Liver (tissue), 9 donors: ENCODE results near the gene SLC38A10. TPM values are rescaled to one million over a fixed set of nuclear protein-coding genes. Genes with fewer than 3 reads are reported as not detected.

ENCODE experiments used
- DNase-seq: peaks from one replicate; pipeline ENCODE4 v3.0.0-alpha.2; 2017; ENCODE audit warnings: low spot score
- H3K27ac ChIP-seq, 2 donors: one replicate each; pipeline ENCODE4 v1.7.0; 2013; ENCODE audit warnings: inconsistent platforms in 2 of 2, low read length in 2 of 2, control low read depth in 1 of 2, low read depth in 1 of 2, mild to moderate bottlenecking in 1 of 2
- H3K27me3 ChIP-seq, 4 donors: one replicate each; pipeline versions ENCODE4 v1.6.1 to v1.7.0; 2013; ENCODE audit warnings: low read length in 3 of 4, inconsistent platforms in 1 of 4, mild to moderate bottlenecking in 1 of 4, moderate library complexity in 1 of 4; ENCODE audit not compliant: control insufficient read depth in 4 of 4, insufficient read depth in 4 of 4
- H3K36me3 ChIP-seq, 4 donors: one replicate each; pipeline versions ENCODE4 v1.6.1 to v1.7.0; 2013; ENCODE audit warnings: low read length in 3 of 4, mild to moderate bottlenecking in 3 of 4, low read depth in 1 of 4, moderate library complexity in 1 of 4; ENCODE audit not compliant: control insufficient read depth in 4 of 4, insufficient read depth in 3 of 4
- H3K4me1 ChIP-seq, 4 donors: one replicate each; pipeline versions ENCODE4 v1.6.1 to v1.7.0; 2013; ENCODE audit warnings: low read length in 3 of 4, mild to moderate bottlenecking in 3 of 4, moderate library complexity in 1 of 4; ENCODE audit not compliant: control insufficient read depth in 4 of 4, insufficient read depth in 4 of 4
- H3K4me3 ChIP-seq, 3 donors: one replicate each; pipeline versions ENCODE4 v1.6.1 to v1.7.0; 2013; ENCODE audit warnings: low read length in 3 of 3, control low read depth in 1 of 3, low read depth in 1 of 3, mild to moderate bottlenecking in 1 of 3
- H3K9ac ChIP-seq, 2 donors: one replicate each; pipeline ENCODE4 v1.7.0; 2013; ENCODE audit warnings: low read length in 2 of 2, mild to moderate bottlenecking in 2 of 2, moderate library complexity in 2 of 2, control low read depth in 1 of 2, low read depth in 1 of 2
- H3K9me3 ChIP-seq, 4 donors: one replicate each; pipeline versions ENCODE4 v1.6.1 to v1.7.0; 2013; ENCODE audit warnings: low read length in 3 of 4; ENCODE audit not compliant: control insufficient read depth in 4 of 4
- EGR1 ChIP-seq, 2 donors: IDR thresholded peaks; 2 replicates each; pipeline ENCODE4 v1.6.1; 2016 to 2018; ENCODE audit warnings: antibody characterized with exemption in 2 of 2, low read depth in 2 of 2
- FOXA1 ChIP-seq: IDR thresholded peaks from 2 replicates; pipeline ENCODE4 v1.6.1; 2016; ENCODE audit warnings: antibody characterized with exemption
- FOXA2 ChIP-seq: IDR thresholded peaks from 2 replicates; pipeline ENCODE4 v1.6.1; 2016; ENCODE audit warnings: antibody characterized with exemption
- HNF4A ChIP-seq, 2 donors: conservative IDR thresholded peaks; 2 replicates each; pipeline ENCODE4 v1.6.1; 2016; ENCODE audit warnings: antibody characterized with exemption in 2 of 2, mild to moderate bottlenecking in 2 of 2
- JUND ChIP-seq, 2 donors: IDR thresholded peaks; 2 replicates each; pipeline ENCODE4 v1.6.1; 2016; ENCODE audit warnings: antibody characterized with exemption in 2 of 2
- NR2F2 ChIP-seq: IDR thresholded peaks from 2 replicates; pipeline ENCODE4 v1.6.1; 2016; ENCODE audit warnings: antibody characterized with exemption
- RAD21 ChIP-seq, 2 donors: IDR thresholded peaks; 2 replicates each; pipeline ENCODE4 v1.6.1; 2016; ENCODE audit warnings: antibody characterized with exemption in 2 of 2, mild to moderate bottlenecking in 2 of 2
- REST ChIP-seq: IDR thresholded peaks from 2 replicates; pipeline ENCODE4 v1.6.1; 2016; ENCODE audit warnings: antibody characterized with exemption, mild to moderate bottlenecking
- RXRA ChIP-seq, 2 donors: IDR thresholded peaks; 2 replicates each; pipeline ENCODE4 v1.6.1; 2017 to 2018; ENCODE audit warnings: antibody characterized with exemption in 2 of 2, mild to moderate bottlenecking in 1 of 2
- SP1 ChIP-seq: IDR thresholded peaks from 2 replicates; pipeline ENCODE4 v1.6.1; 2018; ENCODE audit warnings: antibody characterized with exemption, mild to moderate bottlenecking
- YY1 ChIP-seq: IDR thresholded peaks from 2 replicates; pipeline ENCODE4 v1.6.1; 2016; ENCODE audit warnings: antibody characterized with exemption, mild to moderate bottlenecking
- WGBS: extraction: QIAGEN DNeasy Blood & Tissue Kit; methylation state at CpG from one replicate; pipeline ENCODE4 v1.1.7; 2013; 5-methylcytosine and 5-hydroxymethylcytosine counted together
- polyA plus RNA-seq, 2 donors: library from polyadenylated mRNA; stranded (reverse) in 1 of 2; unstranded in 1 of 2; fragments of 200-250 nt in 1 of 2; fragments of >200 nt in 1 of 2; fragmentation: Nextera tagmentation in 1 of 2; extraction: Ambion mirVana in 1 of 2; gene quantifications; one replicate each; pipeline versions ENCODE4 v1.2.1 to v1.2.3, GENCODE V29; 2013 to 2015
- total RNA-seq, 2 donors: library from RNA; depleted of rRNA; stranded (reverse); fragments of >200 nt; gene quantifications; one replicate each; pipeline ENCODE4 v1.2.3, GENCODE V29; 2014
- TF ChIP-seq, protein P1 (sequence below): IDR thresholded peaks from 2 replicates; pipeline ENCODE4 v1.6.1; 2016; ENCODE audit warnings: antibody characterized with exemption
- TF ChIP-seq, protein P2 (sequence below): fragments of 150-350 bp; IDR thresholded peaks from 2 replicates; pipeline ENCODE4 v1.5.1; 2017; ENCODE audit warnings: improper control_type of control experiment, low read depth, low read length; ENCODE audit not compliant: missing input control
- TF ChIP-seq, protein P3 (sequence below): IDR thresholded peaks from 2 replicates; pipeline ENCODE4 v1.6.1; 2016; ENCODE audit warnings: antibody characterized with exemption
- TF ChIP-seq, protein P4 (sequence below): IDR thresholded peaks from 2 replicates; pipeline ENCODE4 v1.6.1; 2016; ENCODE audit warnings: antibody characterized with exemption
- donor health status: healthy.
- donor health status: healthy.
- donor health status: healthy.
- donor health status: healthy.
- donor health status: healthy.

The SLC38A10 gene
- total and polyA plus RNA-seq, 4 donors, result 29.3 to 117 (median 54.7) TPM

DNA sequence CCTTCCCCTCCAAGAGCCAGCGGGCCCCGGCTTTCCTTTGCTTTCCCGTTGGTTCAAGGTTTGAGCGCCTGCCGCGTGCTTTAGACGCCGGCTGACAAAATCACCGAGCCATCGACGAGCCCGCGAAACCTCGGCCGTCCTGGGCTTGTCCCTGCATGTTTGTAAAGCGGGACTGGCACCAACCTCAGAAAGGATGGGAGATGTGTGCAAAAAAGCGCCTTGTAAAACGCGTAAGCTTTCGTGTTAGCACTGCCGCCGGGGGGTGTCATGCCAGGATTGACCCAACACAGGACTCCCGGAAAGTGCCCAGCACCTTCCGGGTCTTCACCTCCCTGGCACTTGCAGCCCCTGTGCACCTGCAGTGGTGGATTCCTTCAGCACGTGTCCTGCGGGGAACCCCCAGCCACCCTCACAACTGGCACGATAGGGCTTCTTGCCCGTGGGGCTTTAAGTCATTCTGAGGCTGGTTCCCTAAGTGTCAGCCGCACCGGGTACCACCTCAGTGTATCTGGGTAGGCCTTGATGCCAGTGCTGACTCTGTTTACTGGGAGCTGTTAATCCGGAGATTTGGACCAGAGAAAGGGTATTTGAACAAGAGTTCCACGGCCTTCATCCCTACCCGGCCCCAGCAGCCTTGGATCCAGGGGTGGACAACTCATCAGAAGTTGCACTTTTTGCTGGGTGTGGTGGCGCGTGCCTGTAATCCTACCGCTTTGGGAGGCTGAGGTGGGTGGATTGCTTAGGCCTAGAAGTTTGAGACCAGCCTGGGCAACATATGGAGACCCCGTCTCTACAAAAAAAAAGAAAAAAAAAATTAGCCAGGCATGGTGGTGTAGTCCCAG, 55.2 kb downstream of the SLC38A10 start:
- TF ChIP-seq YY1, result no peak
- TF ChIP-seq FOXA2, result no peak
- no peak for TF ChIP-seq FOXA1
- TF ChIP-seq, protein P1, sequence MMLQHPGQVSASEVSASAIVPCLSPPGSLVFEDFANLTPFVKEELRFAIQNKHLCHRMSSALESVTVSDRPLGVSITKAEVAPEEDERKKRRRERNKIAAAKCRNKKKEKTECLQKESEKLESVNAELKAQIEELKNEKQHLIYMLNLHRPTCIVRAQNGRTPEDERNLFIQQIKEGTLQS, result no peak
- TF ChIP-seq RAD21 (IDR thresholded peaks at IDR 0.05), result no peak
- no peak for TF ChIP-seq SP1
- TF ChIP-seq JUND (IDR thresholded peaks at IDR 0.05), result no peak
- TF ChIP-seq REST, result no peak
- TF ChIP-seq, protein P2, sequence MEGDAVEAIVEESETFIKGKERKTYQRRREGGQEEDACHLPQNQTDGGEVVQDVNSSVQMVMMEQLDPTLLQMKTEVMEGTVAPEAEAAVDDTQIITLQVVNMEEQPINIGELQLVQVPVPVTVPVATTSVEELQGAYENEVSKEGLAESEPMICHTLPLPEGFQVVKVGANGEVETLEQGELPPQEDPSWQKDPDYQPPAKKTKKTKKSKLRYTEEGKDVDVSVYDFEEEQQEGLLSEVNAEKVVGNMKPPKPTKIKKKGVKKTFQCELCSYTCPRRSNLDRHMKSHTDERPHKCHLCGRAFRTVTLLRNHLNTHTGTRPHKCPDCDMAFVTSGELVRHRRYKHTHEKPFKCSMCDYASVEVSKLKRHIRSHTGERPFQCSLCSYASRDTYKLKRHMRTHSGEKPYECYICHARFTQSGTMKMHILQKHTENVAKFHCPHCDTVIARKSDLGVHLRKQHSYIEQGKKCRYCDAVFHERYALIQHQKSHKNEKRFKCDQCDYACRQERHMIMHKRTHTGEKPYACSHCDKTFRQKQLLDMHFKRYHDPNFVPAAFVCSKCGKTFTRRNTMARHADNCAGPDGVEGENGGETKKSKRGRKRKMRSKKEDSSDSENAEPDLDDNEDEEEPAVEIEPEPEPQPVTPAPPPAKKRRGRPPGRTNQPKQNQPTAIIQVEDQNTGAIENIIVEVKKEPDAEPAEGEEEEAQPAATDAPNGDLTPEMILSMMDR, result no peak
- TF ChIP-seq NR2F2, result no peak
- TF ChIP-seq, protein P3, sequence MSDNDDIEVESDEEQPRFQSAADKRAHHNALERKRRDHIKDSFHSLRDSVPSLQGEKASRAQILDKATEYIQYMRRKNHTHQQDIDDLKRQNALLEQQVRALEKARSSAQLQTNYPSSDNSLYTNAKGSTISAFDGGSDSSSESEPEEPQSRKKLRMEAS, result no peak
- TF ChIP-seq HNF4A (conservative IDR thresholded peaks at IDR 0.05), result no peak
- TF ChIP-seq, protein P4, sequence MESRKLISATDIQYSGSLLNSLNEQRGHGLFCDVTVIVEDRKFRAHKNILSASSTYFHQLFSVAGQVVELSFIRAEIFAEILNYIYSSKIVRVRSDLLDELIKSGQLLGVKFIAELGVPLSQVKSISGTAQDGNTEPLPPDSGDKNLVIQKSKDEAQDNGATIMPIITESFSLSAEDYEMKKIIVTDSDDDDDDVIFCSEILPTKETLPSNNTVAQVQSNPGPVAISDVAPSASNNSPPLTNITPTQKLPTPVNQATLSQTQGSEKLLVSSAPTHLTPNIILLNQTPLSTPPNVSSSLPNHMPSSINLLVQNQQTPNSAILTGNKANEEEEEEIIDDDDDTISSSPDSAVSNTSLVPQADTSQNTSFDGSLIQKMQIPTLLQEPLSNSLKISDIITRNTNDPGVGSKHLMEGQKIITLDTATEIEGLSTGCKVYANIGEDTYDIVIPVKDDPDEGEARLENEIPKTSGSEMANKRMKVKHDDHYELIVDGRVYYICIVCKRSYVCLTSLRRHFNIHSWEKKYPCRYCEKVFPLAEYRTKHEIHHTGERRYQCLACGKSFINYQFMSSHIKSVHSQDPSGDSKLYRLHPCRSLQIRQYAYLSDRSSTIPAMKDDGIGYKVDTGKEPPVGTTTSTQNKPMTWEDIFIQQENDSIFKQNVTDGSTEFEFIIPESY, result no peak
- TF ChIP-seq EGR1 (IDR thresholded peaks at IDR 0.05; ENCODE audit: low read depth in 2 of 2), result no peak
- TF ChIP-seq RXRA (IDR thresholded peaks at IDR 0.05), result no peak
- Histone ChIP-seq H3K27ac (peak overlapping the region; percentile 71 to 74), H3K27me3 (no peaks in the 10 kb centered on the region), H3K9me3 (no peaks in the 10 kb centered on the region), H3K4me3 (peak overlapping the region; percentile 74 to 88 (median 78)), H3K4me1 (peaks cover 6 to 31% (median 27%) of the 10 kb centered on the region in 4 donors), H3K9ac (peak overlapping the region in 1 of 2 donors; percentile 63), H3K36me3 (no peaks in the 10 kb centered on the region)
- WGBS, result 17% methylated on average over 37 of the region's 37 CpGs
- no peak for DNase-seq
